ENCODE data around the gene RBM34.
"Not testable (repeated sequence)": the region's sequence is repeated elsewhere in the genome, so short reads cannot be mapped to it uniquely, and the experiment has no call there.

RBM34 gene

DNA sequence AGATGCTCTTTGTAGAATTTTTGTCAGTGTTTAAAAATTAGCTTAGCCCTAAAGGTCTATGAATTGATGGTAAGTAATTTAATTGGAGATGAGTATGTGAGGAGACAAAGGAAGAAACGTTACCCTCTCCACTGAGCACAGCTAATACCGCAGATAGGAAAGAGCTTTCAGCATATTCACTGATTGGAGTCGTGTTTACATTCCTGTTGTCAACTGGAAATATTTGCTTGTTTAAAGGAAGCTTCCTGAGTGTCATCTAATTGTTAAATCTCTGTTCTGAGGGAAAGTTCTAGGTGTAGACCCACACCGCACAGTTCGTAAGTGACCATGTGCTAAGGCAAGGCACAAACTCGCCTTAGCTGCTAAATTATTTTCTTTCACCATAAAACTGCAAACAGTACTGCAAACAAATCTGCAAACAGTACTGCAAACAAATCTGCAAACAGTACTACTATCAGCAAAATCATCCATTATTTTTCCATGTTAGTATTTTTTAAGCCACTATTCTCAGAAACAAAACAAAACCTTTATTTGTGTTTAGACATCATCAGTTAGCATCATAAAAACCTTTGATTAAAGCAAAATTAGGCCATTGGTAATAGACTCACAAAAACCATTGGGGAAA is 65.0 kb downstream of the RBM34 start:
- DNase-seq (ENCODE audit: low read depth) = no peak
- no peak overlapping the region for H3K4me3 ChIP-seq (ENCODE audit: low read depth, low read length)

DNA sequence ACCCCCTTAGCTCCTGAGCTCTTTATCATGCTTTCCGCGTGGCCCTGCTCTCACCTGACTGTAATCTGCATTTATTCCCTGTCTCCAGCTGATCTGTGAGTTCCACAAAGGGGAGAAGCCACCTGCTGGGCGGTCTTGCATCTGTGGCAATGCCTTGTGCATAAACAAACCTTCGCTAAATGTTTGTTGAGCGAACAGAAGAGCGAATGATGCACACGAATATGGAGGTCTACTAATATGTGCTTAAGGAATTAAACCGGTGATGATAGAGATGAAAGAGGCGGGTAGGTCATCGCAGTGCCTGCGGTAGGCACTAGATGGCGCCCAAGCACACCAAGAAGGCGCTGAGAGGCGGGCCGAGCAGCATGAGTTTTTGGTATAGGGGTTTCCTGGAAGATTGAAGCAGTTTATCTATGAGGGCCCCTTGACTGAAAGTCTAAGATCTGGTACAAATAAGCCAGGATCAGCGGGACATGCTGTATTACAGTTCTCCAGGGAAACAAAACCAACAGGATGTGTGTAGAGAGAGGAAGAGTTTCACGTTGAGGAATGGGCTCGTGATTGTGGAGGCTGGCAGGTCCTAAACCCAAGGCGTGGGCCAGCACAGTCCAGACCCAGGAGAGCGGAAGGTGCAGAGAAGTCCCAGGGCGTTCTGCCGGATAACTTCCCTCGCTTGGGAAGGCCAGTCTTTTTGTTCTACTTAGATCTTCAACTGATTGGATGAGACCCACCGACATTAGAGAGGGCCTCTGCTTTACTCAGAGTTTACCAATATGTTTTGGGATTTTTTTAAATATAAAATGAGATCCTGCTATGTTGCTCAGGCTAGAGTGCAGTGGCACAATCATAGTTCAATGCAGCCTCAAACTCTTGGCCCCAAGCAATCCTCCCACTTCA is 67.1 kb downstream of the RBM34 start:
- H3K4me3 ChIP-seq (ENCODE audit: low read depth, low read length) = peak overlapping the region; percentile 12
- DNase-seq (ENCODE audit: low read depth) = no peak

DNA sequence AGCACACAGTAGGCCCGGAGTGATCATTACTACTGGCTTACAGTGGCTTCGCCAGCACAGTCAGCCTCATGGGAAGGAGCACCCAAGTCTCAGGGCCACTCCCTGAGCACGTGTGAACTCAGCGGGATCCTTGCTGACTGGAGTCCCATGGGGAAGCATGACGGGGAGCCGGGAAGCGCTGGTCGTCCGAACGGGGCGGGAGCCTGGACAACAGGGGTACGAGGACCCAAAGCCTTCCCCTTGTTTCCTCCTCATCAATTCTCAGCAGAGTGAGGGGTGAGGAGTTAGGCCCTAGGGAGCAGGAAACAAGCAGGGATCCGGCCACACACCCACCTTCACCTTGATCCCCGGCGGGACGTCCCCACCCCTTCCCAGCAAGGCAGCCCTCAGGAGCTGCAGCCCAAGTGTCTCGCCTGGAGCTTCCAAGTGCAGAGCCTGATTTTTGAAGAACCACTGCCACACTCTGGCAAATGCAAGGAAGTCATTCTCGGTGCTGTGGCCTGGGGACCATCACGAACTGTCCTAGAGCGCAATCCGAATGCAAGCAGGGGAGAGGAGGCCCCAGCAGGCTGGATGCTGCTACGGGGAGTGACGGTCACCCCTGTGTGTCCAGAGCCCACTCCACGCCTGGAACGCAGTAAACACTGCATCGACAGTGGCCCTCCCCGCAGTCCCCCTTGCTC is 67.9 kb downstream of the RBM34 start:
- DNase-seq (ENCODE audit: low read depth) = no peak
- peak overlapping the region; percentile 12 for H3K4me3 ChIP-seq (ENCODE audit: low read depth, low read length)

DNA sequence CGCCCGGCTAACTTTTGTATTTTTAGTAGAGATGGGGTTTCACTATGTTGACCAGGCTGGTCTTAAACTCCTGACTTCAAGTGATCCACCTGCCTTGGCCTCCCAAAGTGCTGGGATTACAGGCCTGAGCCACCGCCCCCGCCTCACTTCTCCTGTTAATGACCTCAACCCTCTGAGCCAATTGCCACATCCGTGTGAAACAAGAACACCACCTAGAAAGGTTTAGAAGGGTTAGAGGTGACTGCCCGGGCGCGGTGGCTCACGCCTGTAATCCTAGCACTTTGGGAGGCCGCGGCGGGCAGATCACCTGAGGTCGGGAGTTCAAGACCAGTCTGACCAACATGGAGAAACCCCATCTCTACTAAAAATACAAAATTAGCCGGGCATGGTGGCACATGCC is 68.6 kb downstream of the RBM34 start:
- H3K4me3 ChIP-seq (ENCODE audit: low read depth, low read length); DNase-seq (ENCODE audit: low read depth): not testable (repeated sequence)

DNA sequence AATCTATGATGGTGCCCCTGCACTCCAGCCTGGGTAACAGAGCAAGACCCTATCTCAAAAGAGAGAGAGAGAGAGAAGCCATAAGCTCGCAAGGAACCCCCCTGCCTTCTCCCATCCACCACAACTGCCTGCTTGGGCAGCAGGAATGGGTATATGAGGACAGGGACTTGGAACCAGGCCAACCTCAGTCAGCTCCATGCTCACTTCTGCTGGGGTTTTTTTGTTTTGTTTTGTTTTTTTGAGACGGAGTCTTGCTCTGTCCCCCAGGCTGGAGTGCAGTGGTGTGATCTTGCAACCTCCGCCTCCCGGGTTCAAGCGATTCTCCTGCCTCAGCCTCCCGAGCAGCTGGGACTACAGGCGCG is 69.0 kb downstream of the RBM34 start:
- H3K4me3 ChIP-seq (ENCODE audit: low read depth, low read length); DNase-seq (ENCODE audit: low read depth): not testable (repeated sequence)

DNA sequence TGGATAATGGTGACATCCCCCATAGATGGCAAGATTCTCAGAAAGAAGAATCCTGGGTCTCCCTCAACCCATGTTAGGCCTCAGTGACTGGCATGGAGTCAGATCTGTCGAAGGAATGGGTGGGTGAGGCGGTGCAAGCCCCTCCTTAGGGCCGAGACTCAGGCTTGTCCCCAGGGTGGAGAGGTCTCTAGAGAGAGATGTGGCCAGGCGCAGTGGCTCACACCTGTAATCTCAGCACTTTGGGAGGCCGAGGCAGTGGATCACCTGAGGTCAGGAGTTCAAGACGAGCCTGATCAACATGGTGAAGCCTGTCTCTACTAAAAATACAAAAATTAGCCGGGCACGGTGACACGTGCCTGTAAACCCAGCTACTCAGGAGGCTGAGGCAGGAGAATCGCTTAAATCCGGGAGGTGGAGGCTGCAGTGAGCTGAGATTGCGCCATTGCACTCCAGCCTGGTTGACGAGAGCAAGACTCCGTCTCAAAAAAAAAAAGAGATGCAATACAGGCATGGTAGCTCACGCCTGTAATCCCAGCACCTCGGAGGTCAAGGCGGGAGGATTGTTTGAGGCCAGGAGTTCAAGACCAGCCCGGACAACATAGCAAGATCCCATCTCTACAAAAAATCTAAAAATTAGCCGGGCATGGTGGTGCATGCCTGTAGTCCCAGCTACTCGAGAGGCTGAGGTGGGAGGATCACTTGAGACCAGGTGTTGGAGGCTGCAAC is 69.6 kb downstream of the RBM34 start:
- DNase-seq (ENCODE audit: low read depth) = not testable (repeated sequence)

DNA sequence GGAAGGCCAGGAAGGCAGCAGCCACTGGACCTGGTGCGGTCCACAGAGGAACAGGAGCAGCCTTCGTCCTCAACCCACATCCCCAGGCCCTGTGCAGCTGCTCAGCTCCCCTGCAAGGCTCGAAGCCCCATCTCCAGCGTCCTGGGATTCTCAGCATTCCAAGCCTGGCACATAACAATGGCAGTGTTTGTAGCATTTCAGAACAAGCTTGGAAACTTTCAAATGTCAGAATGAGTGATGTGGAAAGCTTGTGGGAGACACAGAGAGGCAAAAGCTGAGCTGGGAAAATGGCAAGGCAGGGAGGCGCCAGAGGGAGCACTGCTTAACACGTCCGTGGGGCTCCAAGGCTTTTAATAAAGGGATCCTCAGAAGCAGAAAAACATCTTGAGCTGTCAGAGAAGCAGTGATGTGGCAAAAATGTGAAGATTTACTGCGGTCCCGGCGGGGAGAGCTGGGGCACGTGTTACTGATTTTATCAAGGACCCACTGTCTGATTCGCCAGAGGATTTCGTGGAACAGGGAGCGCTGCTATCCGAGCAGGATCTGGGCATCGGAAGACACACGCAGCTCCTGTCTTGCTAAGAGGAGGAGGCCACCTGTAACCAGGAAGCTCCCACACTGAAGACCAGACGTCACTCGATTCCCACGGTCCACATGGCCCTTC is 70.5 kb downstream of the RBM34 start:
- H3K4me3 ChIP-seq (ENCODE audit: low read depth, low read length) = no peak overlapping the region
- no peak for DNase-seq (ENCODE audit: low read depth)

More for the DNA sequence above, 69.6 kb downstream of the RBM34 start:
- not testable (repeated sequence) for H3K4me3 ChIP-seq (ENCODE audit: low read depth, low read length)

DNA sequence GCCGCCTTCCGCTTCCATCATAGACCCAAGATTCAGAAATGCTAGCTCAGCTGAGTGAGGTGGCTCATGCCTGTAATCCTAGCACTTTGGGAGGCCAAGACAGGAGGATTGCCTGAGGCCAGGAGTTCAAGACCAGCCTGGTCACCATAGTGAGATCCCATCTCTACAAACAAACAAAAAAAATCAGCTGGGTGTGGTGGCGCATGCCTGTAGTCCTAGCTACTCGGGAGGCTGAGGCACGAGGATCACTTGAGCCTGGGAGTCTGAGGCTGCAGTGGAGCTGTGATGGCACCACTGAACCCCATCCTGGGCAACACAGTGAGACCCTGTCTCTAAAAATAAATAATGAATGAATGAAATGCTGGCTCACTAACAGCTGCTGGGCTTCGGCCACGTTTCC is 72.1 kb downstream of the RBM34 start:
- no peak overlapping the region for H3K4me3 ChIP-seq (ENCODE audit: low read depth, low read length)
- no peak for DNase-seq (ENCODE audit: low read depth)

DNA sequence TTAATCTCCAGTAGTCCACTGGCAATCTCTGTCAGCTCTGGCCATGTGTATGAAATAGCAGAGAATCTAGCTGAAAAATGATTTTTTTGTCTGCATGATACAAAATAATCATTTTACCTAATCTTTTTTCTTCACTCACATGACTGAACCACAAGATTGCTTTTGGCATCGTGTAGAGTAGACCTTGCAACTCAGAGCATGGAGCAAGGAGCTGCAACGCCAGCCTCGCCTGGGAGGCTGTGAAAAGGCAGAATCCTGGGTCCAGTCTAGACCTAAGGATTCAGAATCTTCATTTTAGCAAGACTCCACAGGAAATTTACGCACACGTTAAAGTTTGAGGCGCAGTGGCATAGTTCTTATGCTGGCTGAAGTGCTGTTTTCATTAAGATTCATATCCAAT is 72.6 kb downstream of the RBM34 start:
- H3K4me3 ChIP-seq (ENCODE audit: low read depth, low read length) = no peak overlapping the region
- no peak for DNase-seq (ENCODE audit: low read depth)

DNA sequence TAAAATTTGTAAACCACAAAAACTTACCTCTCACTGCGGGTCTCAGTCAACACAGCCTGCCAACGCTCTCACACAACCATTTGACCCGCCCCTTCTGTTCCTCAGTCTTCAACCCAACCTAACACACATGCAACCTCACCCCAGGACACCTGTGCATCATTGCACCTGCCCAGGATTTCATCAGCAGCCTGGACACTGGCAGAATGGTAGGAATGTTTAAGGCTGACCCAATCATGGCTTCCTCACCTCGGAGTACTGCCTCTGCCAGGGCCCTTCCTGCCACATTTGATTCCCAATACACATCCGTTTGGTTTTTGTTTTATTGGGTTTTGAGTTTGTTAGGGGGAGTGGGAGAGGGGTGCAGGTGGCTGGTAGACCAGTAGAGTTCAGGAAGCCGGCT is 73.1 kb downstream of the RBM34 start:
- H3K4me3 ChIP-seq (ENCODE audit: low read depth, low read length) = no peak overlapping the region
- no peak for DNase-seq (ENCODE audit: low read depth)

DNA sequence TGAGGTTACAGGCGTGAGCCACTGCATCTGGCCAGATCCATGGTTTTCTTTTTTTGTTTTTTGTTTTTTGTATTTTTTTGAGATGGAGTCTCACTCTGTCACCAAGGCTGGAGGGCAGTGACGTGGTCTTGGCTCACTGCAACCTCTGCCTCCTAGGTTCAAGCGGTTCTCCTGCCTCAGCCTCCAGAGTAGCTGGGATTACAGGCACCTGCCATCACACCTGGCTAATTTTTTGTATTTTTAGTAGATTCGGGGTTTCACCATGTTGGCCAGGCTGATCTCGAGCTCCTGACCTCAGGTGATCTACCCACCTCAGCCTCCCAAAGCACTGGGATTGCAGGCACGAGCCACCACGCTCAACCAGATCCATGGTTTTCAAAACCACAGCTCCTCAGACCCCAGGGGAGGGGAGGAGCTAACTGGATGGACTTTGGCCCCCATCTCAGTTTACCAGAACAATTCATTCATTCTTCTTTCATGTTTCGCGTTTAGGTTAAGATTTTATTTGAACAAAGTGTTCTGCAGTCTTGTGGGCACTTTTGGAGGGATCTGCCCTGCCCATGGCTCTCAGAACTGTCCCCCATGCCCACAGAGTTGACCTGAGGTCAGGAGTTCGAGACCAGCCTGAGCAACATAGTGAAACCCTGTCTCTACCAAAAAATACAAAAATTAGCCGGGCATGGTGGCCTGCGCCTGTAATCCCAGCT is 75.5 kb downstream of the RBM34 start:
- not testable (repeated sequence) for H3K4me3 ChIP-seq (ENCODE audit: low read depth, low read length); DNase-seq (ENCODE audit: low read depth)
